Measurements from ENCODE around the gene DBNL.

Gene DBNL

DNA sequence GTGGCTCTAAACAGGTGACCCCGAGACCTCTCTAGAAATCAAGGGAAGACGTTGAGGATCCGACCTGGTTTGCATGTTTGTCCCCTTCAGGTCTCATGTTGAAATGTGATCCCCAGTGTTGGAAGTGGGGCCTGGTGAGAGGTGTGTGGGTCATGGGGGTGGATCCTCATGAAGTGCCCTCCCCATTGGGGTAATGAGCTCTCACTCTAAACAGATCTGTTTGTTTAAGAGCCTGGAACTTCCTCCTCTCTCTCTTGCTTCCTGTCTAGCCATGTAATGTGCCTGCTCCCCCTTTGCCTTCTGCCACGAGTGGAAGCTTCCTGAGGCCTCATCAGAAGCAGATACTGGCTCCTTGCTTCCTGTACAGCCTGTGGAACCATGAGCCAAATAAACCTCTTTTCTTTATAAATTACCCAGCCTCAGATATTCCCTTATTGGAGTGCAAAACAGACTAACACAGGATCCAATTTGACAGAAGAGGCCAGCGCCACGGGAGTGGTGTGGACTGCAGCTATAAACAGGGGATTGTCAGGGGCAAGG, 48.7 kb downstream of the DBNL start:
- no peak for TF ChIP-seq GATA1 (IDR thresholded peaks at IDR 0.05; ENCODE audit: low read depth, low read length)
- TF ChIP-seq POLR2A (IDR thresholded peaks at IDR 0.05; ENCODE audit: low read length): no peak
- DNase-seq: no peak

GRCh38 chr7:44094365-44094764, 49.9 kb downstream of the DBNL start:
- no peak for DNase-seq
- TF ChIP-seq POLR2A (IDR thresholded peaks at IDR 0.05; ENCODE audit: low read length) (no peak), GATA1 (IDR thresholded peaks at IDR 0.05; ENCODE audit: low read depth, low read length) (no peak)

- DNase-seq: no peak
- no peak for TF ChIP-seq POLR2A (IDR thresholded peaks at IDR 0.05; ENCODE audit: low read length)
These were observed 50.5 kb downstream of the DBNL start for GRCh38 chr7:44094883-44095592.

DNA sequence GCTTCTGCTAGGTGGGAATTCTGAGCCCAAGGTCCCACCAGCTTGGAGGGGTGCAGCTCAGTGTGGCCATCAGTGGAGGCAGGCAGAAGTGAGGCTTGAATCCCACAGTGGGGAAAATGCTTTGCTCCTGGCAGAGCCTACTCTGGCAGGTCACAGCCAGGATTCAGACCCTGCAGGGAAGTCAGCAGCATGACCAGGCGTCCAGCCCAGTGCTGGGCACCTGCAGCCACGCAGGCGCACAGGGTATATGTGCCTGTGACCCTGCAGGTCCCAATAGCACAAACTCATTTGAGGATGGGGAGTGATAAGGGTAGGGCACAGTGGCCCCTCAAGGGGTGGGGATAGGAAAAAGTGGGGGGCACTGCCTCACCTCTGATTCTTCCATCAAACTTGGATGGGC, 51.3 kb downstream of the DBNL start:
- TF ChIP-seq POLR2A (IDR thresholded peaks at IDR 0.05; ENCODE audit: low read length) (no peak), GATA1 (IDR thresholded peaks at IDR 0.05; ENCODE audit: low read depth, low read length) (no peak)
- DNase-seq: no peak

GRCh38 chr7:44096326-44096881, 51.9 kb downstream of the DBNL start:
- DNase-seq: no peak
- no peak for TF ChIP-seq POLR2A (IDR thresholded peaks at IDR 0.05; ENCODE audit: low read length)
- TF ChIP-seq GATA1 (IDR thresholded peaks at IDR 0.05; ENCODE audit: low read depth, low read length): no peak

DNA sequence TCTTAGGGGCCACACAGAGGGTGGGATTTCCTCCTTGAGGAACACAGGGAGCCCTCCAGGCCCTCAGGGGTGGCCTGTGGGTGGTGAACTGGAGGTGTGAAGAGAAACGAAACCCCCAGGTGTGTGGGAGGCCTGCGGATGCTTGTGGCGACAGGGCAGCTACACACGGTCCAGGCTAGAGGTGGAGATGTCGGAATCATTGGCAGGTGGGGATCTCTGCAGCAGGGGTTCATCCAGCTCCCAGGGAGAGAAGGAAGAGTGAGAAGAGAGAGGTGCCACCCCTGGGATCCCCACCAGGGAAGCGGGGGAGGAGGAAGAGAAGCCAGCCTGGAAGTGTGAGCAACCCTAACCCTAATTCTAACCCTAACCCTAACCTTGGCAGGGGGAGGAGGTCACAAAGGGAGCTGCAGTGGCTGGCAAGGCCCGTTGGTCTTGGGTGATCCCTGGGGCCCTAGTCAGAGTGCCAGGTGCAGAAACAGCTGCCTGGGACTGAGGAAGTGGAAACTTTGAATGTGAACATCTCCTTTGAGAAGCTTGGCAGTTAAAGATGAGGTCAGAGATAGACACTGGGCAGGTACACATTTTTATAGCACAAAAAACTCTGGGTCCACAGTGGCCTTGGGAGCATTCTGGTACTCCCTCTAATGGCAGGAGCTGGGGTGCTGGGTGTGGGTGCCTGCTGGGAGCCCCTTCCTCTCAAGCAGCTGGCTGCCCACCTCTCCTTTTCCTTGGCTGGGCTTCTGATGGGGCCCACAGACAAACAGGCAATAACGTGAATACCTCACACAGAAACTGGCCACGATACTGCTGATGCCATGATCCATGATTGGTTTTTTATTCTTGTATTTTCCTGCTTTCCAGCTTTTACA, 52.8 kb downstream of the DBNL start:
- TF ChIP-seq POLR2A (IDR thresholded peaks at IDR 0.05; ENCODE audit: low read length) (no peak), GATA1 (IDR thresholded peaks at IDR 0.05; ENCODE audit: low read depth, low read length) (no peak)
- no peak for DNase-seq

GRCh38 chr7:44098092-44099068, 53.9 kb downstream of the DBNL start:
- DNase-seq: no peak
- TF ChIP-seq POLR2A (IDR thresholded peaks at IDR 0.05; ENCODE audit: low read length): no peak
- no peak for TF ChIP-seq GATA1 (IDR thresholded peaks at IDR 0.05; ENCODE audit: low read depth, low read length)

DNA sequence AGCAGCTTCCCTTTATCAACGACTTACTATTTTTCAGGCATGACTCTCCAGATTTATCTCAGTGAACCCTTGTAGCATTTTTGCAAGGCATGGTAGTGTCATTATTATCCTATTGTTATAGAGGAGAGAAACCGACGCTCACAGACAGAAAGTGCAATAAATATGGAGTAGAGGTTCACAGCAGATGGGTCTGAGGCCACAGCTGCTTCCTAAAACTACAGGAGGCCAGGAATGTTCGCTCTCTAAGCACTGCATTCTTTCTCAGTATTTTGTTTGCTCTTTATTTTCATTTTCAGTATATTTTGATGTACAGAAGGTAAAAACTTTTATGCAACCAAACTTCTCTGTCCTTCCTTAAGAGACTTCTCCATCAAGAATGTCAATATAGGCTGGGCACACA, 55.2 kb downstream of the DBNL start:
- DNase-seq: no peak
- TF ChIP-seq POLR2A (IDR thresholded peaks at IDR 0.05; ENCODE audit: low read length): no peak
- TF ChIP-seq GATA1 (IDR thresholded peaks at IDR 0.05; ENCODE audit: low read depth, low read length): no peak

GRCh38 chr7:44100458-44101302, 56.2 kb downstream of the DBNL start:
- TF ChIP-seq GATA1 (IDR thresholded peaks at IDR 0.05; ENCODE audit: low read depth, low read length): no peak
- no peak for TF ChIP-seq POLR2A (IDR thresholded peaks at IDR 0.05; ENCODE audit: low read length)
- DNase-seq: no peak

GRCh38 chr7:44101303-44101965, 56.9 kb downstream of the DBNL start:
- no peak for TF ChIP-seq POLR2A (IDR thresholded peaks at IDR 0.05; ENCODE audit: low read length)
- TF ChIP-seq GATA1 (IDR thresholded peaks at IDR 0.05; ENCODE audit: low read depth, low read length): no peak
- DNase-seq: no peak

GRCh38 chr7:44101966-44102845, 57.7 kb downstream of the DBNL start:
- TF ChIP-seq GATA1 (IDR thresholded peaks at IDR 0.05; ENCODE audit: low read depth, low read length): no peak
- no peak for TF ChIP-seq POLR2A (IDR thresholded peaks at IDR 0.05; ENCODE audit: low read length)
- DNase-seq: no peak

Data from erythroblast (primary cell).